Epidermal melanocyte (primary cell): Measurements from ENCODE around the gene PTPN21.
A peak's percentile ranks its signal among the peaks of the same experiment; 100 is the strongest.

Experiments used
- DNase-seq: peaks from one replicate; pipeline ENCODE4 v3.0.0; 2011; ENCODE audit warnings: low spot score; ENCODE audit not compliant: insufficient read length

The PTPN21 gene

GRCh38 chr14:88554457-88555286 is at the start of gene PTPN21:
TSS of gene PTPN21 (minus strand) at chr14:88555007. CDS start at chr14:88550417, 4,590 bp downstream.
- peak; percentile 43 for DNase-seq

GRCh38 chr14:88604212-88604611 is 49.4 kb upstream of the PTPN21 start:
- DNase-seq: no peak

- no peak for DNase-seq
These were observed 45.1 kb upstream of the PTPN21 start for GRCh38 chr14:88599761-88600439.

- no peak for DNase-seq
These were observed 44.5 kb upstream of the PTPN21 start for GRCh38 chr14:88599326-88599725.

GRCh38 chr14:88598097-88598675 is 43.4 kb upstream of the PTPN21 start:
- no peak for DNase-seq

GRCh38 chr14:88597601-88598000 is 42.8 kb upstream of the PTPN21 start:
- DNase-seq: no peak

GRCh38 chr14:88597038-88597437 is 42.2 kb upstream of the PTPN21 start:
- DNase-seq: no peak

GRCh38 chr14:88592031-88592430 is 37.2 kb upstream of the PTPN21 start:
- no peak for DNase-seq

GRCh38 chr14:88590173-88590572 is 35.4 kb upstream of the PTPN21 start:
- no peak for DNase-seq

- DNase-seq: no peak
These were observed 33.3 kb upstream of the PTPN21 start for GRCh38 chr14:88588081-88588480.

- DNase-seq: no peak
These were observed 29.6 kb upstream of the PTPN21 start for GRCh38 chr14:88584451-88584850.

GRCh38 chr14:88576222-88576621 is 21.4 kb upstream of the PTPN21 start:
- no peak for DNase-seq

- no peak for DNase-seq
These were observed 17.3 kb upstream of the PTPN21 start for GRCh38 chr14:88572117-88572516.

GRCh38 chr14:88568196-88568595 is 13.4 kb upstream of the PTPN21 start:
- no peak for DNase-seq

GRCh38 chr14:88565427-88565826 is 10.6 kb upstream of the PTPN21 start:
- no peak for DNase-seq

- no peak for DNase-seq
These were observed 9.0 kb upstream of the PTPN21 start for GRCh38 chr14:88563845-88564244.

GRCh38 chr14:88562831-88563686 is 8.3 kb upstream of the PTPN21 start, which contains the start of gene ZC3H14:
TSS of gene ZC3H14 (plus strand) at chr14:88563037. CDS start at chr14:88563134, 97 bp downstream.
- DNase-seq: peak; percentile 82

- DNase-seq: no peak
These were observed 7.7 kb upstream of the PTPN21 start for GRCh38 chr14:88562532-88562830.

GRCh38 chr14:88559852-88560251 is 5.0 kb upstream of the PTPN21 start:
- DNase-seq: peak; percentile 31

GRCh38 chr14:88556581-88556980 is 1.8 kb upstream of the PTPN21 start:
- no peak for DNase-seq

- no peak for DNase-seq
These were observed 836 bp downstream of the PTPN21 start for GRCh38 chr14:88553886-88554456.
